BLaER1 treated with 17β-estradiol and CSF1 and Interleukin-3, amounts not matched to agents 10 nM and 100 nM (cell line): Measurements from ENCODE around the gene RNF114.

ENCODE experiments used
- H3K27ac ChIP-seq, 11 experiments: shearing (Covaris generic); formaldehyde crosslinking; 2 replicates each; pipeline ENCODE4 v1.8.1; 2022
- H3K27me3 ChIP-seq, 11 experiments: shearing (Covaris generic); formaldehyde crosslinking; 2 replicates each; pipeline ENCODE4 v1.8.1; 2022
- H3K36me3 ChIP-seq, 11 experiments: shearing (Covaris generic); formaldehyde crosslinking; 2 replicates each; pipeline ENCODE4 v1.8.1; 2022
- H3K4me1 ChIP-seq, 10 experiments: shearing (Covaris generic); formaldehyde crosslinking; 2 replicates each; pipeline ENCODE4 v1.8.1; 2022
- H3K4me2 ChIP-seq, 11 experiments: shearing (Covaris generic); formaldehyde crosslinking; 2 replicates each; pipeline ENCODE4 v1.8.1; 2022
- H3K4me3 ChIP-seq, 10 experiments: shearing (Covaris generic); formaldehyde crosslinking; 2 replicates each; pipeline ENCODE4 v1.8.1; 2022
- H3K9ac ChIP-seq, 11 experiments: shearing (Covaris generic); formaldehyde crosslinking; 2 replicates each; pipeline ENCODE4 v1.8.1; 2022
- H3K9me3 ChIP-seq, 11 experiments: shearing (Covaris generic); formaldehyde crosslinking; replicated peaks in 1 of 11; 2 replicates each; pipeline ENCODE4 v1.8.1; 2022
- H4K20me1 ChIP-seq, 11 experiments: shearing (Covaris generic); formaldehyde crosslinking; 2 replicates each; pipeline ENCODE4 v1.8.1; 2022
- Cebpa-rat ChIP-seq, 11 experiments: shearing (Covaris generic); IDR thresholded peaks; 2 replicates each; pipeline ENCODE4 v1.8.1; 2022

RNF114 gene

GRCh38 chr20:49915380-49916145 is 20.6 kb upstream of the RNF114 start, which contains the start of gene SPATA2:
Gene SPATA2 (minus strand): TSS chr20:49915529. CDS start chr20:49908490, 7,039 bp downstream.
- Histone ChIP-seq H4K20me1 (peaks cover 27 to 47% (median 44%) of the 10 kb centered on the region in 11 experiments; a peak in 20 of 22 replicates), H3K4me2 (peak within 1 kb of the TSS; percentile 89 to 99 (median 94)), H3K27me3 (no peaks in the 10 kb centered on the region), H3K36me3 (peaks cover 2 to 27% (median 17%) of the 10 kb centered on the region in 11 experiments; a peak in 17 of 22 replicates), H3K9me3 (no peaks in the 10 kb centered on the region), H3K27ac (peak within 1 kb of the TSS; percentile 93 to 100 (median 99)), H3K4me3 (peak within 1 kb of the TSS; percentile 86 to 99 (median 94)), H3K4me1 (peaks cover 24 to 34% (median 27%) of the 10 kb centered on the region in 10 experiments), H3K9ac (peak within 1 kb of the TSS; percentile 87 to 99 (median 97))
- TF ChIP-seq Cebpa-rat (IDR thresholded peaks at IDR 0.05) = no peak

GRCh38 chr20:49916146-49917002 is 19.8 kb upstream of the RNF114 start:
- H3K9me3 ChIP-seq = no peaks in the 10 kb centered on the region
- peak overlapping the region; percentile 93 to 100 (median 99) for H3K27ac ChIP-seq
- H3K4me2 ChIP-seq = peak overlapping the region; percentile 72 to 99 (median 93)
- peak overlapping the region; percentile 87 to 99 (median 97) for H3K9ac ChIP-seq
- peaks cover 19 to 39% (median 36%) of the 10 kb centered on the region in 11 experiments; a peak in 19 of 22 replicates for H4K20me1 ChIP-seq
- H3K4me1 ChIP-seq = peaks cover 24 to 34% (median 27%) of the 10 kb centered on the region in 10 experiments
- H3K4me3 ChIP-seq = peak overlapping the region; percentile 86 to 99 (median 94)
- H3K27me3 ChIP-seq = no peaks in the 10 kb centered on the region
- TF ChIP-seq Cebpa-rat (IDR thresholded peaks at IDR 0.05) = no peak
- peaks cover 0 to 20% (median 9%) of the 10 kb centered on the region in 11 experiments; a peak in 8 of 22 replicates for H3K36me3 ChIP-seq

- Histone ChIP-seq H3K27me3 (no peaks in the 10 kb centered on the region), H3K27ac (no peak overlapping the region), H3K4me1 (peaks cover 20 to 25% (median 22%) of the 10 kb centered on the region in 10 experiments), H3K9ac (no peak overlapping the region), H3K36me3 (peaks cover 0 to 2% (median 0%) of the 10 kb centered on the region in 11 experiments; a peak in 1 of 22 replicates), H3K4me3 (no peak overlapping the region), H4K20me1 (peaks cover 5 to 18% (median 17%) of the 10 kb centered on the region in 11 experiments; a peak in 17 of 22 replicates), H3K4me2 (no peak overlapping the region), H3K9me3 (no peaks in the 10 kb centered on the region)
- no peak for TF ChIP-seq Cebpa-rat (IDR thresholded peaks at IDR 0.05)
Measured at GRCh38 chr20:49918446-49918845, 17.8 kb upstream of the RNF114 start.

- Histone ChIP-seq H3K4me1 (peaks cover 14 to 19% (median 16%) of the 10 kb centered on the region in 10 experiments), H3K36me3 (no peaks in the 10 kb centered on the region), H3K27me3 (no peaks in the 10 kb centered on the region), H4K20me1 (peaks cover 0 to 13% (median 11%) of the 10 kb centered on the region in 11 experiments; a peak in 16 of 22 replicates), H3K4me2 (no peak overlapping the region), H3K9me3 (no peaks in the 10 kb centered on the region), H3K9ac (no peak overlapping the region), H3K27ac (no peak overlapping the region), H3K4me3 (no peak overlapping the region)
- no peak for TF ChIP-seq Cebpa-rat (IDR thresholded peaks at IDR 0.05)
Measured at GRCh38 chr20:49919009-49919408, 17.2 kb upstream of the RNF114 start.

GRCh38 chr20:49919461-49919860 is 16.7 kb upstream of the RNF114 start:
- H3K4me3 ChIP-seq = no peak overlapping the region
- TF ChIP-seq Cebpa-rat (IDR thresholded peaks at IDR 0.05) = no peak
- H3K4me1 ChIP-seq = peaks cover 10 to 14% (median 12%) of the 10 kb centered on the region in 10 experiments

GRCh38 chr20:49924247-49924646 is 11.9 kb upstream of the RNF114 start:
- H3K27me3 ChIP-seq = no peaks in the 10 kb centered on the region
- no peak overlapping the region for H3K4me2 ChIP-seq
- H3K9ac ChIP-seq = no peak overlapping the region
- H3K27ac ChIP-seq = no peak overlapping the region
- peaks cover 4 to 21% (median 9%) of the 10 kb centered on the region in 10 experiments; a peak in 13 of 20 replicates for H3K4me1 ChIP-seq
- no peaks in the 10 kb centered on the region for H4K20me1 ChIP-seq
- no peaks in the 10 kb centered on the region for H3K36me3 ChIP-seq
- H3K9me3 ChIP-seq = no peaks in the 10 kb centered on the region
- no peak for TF ChIP-seq Cebpa-rat (IDR thresholded peaks at IDR 0.05)
- no peak overlapping the region for H3K4me3 ChIP-seq

More at GRCh38 chr20:49919461-49919860, 16.7 kb upstream of the RNF114 start:
- peaks cover 0 to 8% (median 6%) of the 10 kb centered on the region in 11 experiments; a peak in 12 of 22 replicates for H4K20me1 ChIP-seq
- H3K27me3 ChIP-seq = no peaks in the 10 kb centered on the region
- no peak overlapping the region for H3K4me2 ChIP-seq
- no peaks in the 10 kb centered on the region for H3K36me3 ChIP-seq
- H3K9me3 ChIP-seq = no peaks in the 10 kb centered on the region
- H3K27ac ChIP-seq = no peak overlapping the region
- no peak overlapping the region for H3K9ac ChIP-seq

- H3K4me2 ChIP-seq = peak overlapping the region in 4 of 11 experiments; percentile 13 to 36 (median 24); a peak in 4 of 22 replicates
- H3K4me3 ChIP-seq = no peak overlapping the region
- H3K36me3 ChIP-seq = no peaks in the 10 kb centered on the region
- H3K27me3 ChIP-seq = no peaks in the 10 kb centered on the region
- no peaks in the 10 kb centered on the region for H4K20me1 ChIP-seq
- H3K27ac ChIP-seq = peak overlapping the region in 2 of 11 experiments; percentile 4 to 29; a peak in 1 of 22 replicates
- no peaks in the 10 kb centered on the region for H3K9me3 ChIP-seq
- no peak overlapping the region for H3K9ac ChIP-seq
- TF ChIP-seq Cebpa-rat (IDR thresholded peaks at IDR 0.05) = no peak
- peaks cover 4 to 23% (median 9%) of the 10 kb centered on the region in 10 experiments; a peak in 13 of 20 replicates for H3K4me1 ChIP-seq
Measured at GRCh38 chr20:49925901-49926454, 10.2 kb upstream of the RNF114 start.

GRCh38 chr20:49928411-49929141 is 7.6 kb upstream of the RNF114 start:
- H3K4me2 ChIP-seq = peak overlapping the region in 8 of 11 experiments; percentile 1 to 52 (median 16); a peak in 6 of 22 replicates

More at GRCh38 chr20:49928411-49929141, 7.6 kb upstream of the RNF114 start:
- Histone ChIP-seq H3K36me3 (no peaks in the 10 kb centered on the region), H3K9me3 (no peaks in the 10 kb centered on the region), H4K20me1 (no peaks in the 10 kb centered on the region), H3K4me1 (peaks cover 4 to 23% (median 10%) of the 10 kb centered on the region in 10 experiments; a peak in 14 of 20 replicates), H3K27me3 (no peaks in the 10 kb centered on the region), H3K4me3 (no peak overlapping the region), H3K9ac (peak overlapping the region in 5 of 11 experiments; percentile 20 to 35 (median 27); a peak in 7 of 22 replicates), H3K27ac (peak overlapping the region in 8 of 11 experiments; percentile 2 to 66 (median 52); a peak in 12 of 22 replicates)
- TF ChIP-seq Cebpa-rat (IDR thresholded peaks at IDR 0.05) = peak in 4 of 11 experiments; percentile 42 to 76 (median 67); a peak in 8 of 22 replicates
